Measurements from ENCODE around the gene OBSCN.

Gene OBSCN, protein sequence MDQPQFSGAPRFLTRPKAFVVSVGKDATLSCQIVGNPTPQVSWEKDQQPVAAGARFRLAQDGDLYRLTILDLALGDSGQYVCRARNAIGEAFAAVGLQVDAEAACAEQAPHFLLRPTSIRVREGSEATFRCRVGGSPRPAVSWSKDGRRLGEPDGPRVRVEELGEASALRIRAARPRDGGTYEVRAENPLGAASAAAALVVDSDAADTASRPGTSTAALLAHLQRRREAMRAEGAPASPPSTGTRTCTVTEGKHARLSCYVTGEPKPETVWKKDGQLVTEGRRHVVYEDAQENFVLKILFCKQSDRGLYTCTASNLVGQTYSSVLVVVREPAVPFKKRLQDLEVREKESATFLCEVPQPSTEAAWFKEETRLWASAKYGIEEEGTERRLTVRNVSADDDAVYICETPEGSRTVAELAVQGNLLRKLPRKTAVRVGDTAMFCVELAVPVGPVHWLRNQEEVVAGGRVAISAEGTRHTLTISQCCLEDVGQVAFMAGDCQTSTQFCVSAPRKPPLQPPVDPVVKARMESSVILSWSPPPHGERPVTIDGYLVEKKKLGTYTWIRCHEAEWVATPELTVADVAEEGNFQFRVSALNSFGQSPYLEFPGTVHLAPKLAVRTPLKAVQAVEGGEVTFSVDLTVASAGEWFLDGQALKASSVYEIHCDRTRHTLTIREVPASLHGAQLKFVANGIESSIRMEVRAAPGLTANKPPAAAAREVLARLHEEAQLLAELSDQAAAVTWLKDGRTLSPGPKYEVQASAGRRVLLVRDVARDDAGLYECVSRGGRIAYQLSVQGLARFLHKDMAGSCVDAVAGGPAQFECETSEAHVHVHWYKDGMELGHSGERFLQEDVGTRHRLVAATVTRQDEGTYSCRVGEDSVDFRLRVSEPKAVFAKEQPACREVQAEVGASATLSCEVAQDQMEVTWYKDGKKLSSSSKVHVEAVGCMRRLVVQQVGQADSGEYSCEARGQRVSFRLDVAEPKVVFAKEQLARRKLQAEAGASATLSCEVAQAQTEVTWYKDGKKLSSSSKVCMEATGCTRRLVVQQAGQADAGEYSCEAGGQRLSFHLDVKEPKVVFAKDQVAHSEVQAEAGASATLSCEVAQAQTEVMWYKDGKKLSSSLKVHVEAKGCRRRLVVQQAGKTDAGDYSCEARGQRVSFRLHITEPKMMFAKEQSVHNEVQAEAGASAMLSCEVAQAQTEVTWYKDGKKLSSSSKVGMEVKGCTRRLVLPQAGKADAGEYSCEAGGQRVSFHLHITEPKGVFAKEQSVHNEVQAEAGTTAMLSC (N-terminal part only)

DNA sequence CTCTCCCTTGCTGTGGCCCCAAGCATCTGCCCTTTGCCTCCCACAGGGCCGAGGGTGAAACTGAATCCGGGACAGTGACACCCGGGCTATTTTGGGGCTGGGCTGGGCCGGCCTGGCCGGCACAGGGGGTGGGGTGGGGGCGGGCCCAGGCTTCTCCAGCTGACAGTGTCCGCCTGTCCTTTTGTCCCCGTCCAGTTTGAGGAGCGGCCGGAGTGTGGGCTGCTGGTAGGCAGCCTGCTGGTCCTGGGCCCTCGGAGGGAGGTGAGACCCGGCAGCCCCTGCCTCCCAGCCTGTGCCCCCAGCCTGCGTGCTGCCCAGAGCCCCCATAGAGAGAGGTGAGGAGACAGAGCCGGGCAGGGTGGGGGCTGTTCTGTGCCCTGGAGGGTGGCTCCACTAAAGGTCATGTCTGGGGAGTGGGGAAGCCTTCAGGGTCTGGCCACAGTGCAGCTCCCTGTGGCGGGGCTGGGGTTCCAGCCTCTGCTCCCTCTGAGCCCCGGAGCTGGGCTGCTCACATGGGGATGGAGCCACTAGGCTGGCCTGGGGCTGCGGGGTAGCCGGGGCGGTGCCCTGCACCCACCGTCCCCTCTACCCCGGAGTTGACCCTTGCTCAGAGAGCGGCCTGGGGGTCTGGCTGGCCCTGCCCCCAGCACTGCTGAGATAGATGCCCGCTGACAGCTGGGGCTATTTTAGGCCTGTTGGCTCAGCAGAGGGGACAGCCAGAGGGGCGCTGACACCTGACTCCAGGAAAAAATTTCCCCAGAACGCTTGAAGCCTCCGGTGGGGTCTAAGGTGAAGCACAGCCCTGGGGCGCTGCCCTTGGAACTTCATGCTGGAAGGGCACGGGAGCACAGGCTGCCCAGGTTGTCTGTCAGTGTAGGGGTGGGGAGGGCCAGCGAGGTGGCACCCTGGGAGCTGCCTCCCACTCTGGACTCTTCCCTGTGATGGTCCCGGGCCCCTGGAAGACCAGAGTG is at the start of gene OBSCN:
Gene OBSCN, plus strand, starts transcription at position 194 of the 971 bp plus-strand sequence. CDS start 3,740 bp downstream, outside the sequence.
- TF ChIP-seq, protein P1, sequence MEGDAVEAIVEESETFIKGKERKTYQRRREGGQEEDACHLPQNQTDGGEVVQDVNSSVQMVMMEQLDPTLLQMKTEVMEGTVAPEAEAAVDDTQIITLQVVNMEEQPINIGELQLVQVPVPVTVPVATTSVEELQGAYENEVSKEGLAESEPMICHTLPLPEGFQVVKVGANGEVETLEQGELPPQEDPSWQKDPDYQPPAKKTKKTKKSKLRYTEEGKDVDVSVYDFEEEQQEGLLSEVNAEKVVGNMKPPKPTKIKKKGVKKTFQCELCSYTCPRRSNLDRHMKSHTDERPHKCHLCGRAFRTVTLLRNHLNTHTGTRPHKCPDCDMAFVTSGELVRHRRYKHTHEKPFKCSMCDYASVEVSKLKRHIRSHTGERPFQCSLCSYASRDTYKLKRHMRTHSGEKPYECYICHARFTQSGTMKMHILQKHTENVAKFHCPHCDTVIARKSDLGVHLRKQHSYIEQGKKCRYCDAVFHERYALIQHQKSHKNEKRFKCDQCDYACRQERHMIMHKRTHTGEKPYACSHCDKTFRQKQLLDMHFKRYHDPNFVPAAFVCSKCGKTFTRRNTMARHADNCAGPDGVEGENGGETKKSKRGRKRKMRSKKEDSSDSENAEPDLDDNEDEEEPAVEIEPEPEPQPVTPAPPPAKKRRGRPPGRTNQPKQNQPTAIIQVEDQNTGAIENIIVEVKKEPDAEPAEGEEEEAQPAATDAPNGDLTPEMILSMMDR (IDR thresholded peaks at IDR 0.05; ENCODE audit: insufficient read depth, low read depth, low read length, missing control alignments) = no peak
- no peak within 1 kb of the TSS for H3K4me3 ChIP-seq (ENCODE audit: low read depth, low read length)
- DNase-seq (ENCODE audit: low read depth) = no peak

DNA sequence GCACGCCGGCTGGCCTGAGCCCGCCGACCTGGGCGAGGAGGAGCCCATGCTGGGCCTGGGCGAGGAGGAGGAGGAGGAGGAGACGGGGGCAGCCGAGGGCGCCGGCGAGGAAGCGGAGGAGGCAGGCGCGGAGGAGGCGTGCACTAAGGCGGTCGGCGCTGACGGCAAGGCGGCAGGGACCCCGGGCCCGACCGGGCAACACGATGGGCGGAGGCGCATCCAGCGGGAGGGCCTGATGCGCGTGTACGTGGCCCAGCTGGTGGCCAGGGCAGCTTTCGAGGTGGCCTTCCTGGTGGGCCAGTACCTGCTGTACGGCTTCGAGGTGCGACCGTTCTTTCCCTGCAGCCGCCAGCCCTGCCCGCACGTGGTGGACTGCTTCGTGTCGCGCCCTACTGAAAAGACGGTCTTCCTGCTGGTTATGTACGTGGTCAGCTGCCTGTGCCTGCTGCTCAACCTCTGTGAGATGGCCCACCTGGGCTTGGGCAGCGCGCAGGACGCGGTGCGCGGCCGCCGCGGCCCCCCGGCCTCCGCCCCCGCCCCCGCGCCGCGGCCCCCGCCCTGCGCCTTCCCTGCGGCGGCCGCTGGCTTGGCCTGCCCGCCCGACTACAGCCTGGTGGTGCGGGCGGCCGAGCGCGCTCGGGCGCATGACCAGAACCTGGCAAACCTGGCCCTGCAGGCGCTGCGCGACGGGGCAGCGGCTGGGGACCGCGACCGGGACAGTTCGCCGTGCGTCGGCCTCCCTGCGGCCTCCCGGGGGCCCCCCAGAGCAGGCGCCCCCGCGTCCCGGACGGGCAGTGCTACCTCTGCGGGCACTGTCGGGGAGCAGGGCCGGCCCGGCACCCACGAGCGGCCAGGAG is 49.5 kb upstream of the OBSCN start:
- no peak overlapping the region for H3K4me3 ChIP-seq (ENCODE audit: low read depth, low read length)
- TF ChIP-seq, protein P1 (IDR thresholded peaks at IDR 0.05; ENCODE audit: insufficient read depth, low read depth, low read length, missing control alignments) = no peak
- DNase-seq (ENCODE audit: low read depth) = no peak

DNA sequence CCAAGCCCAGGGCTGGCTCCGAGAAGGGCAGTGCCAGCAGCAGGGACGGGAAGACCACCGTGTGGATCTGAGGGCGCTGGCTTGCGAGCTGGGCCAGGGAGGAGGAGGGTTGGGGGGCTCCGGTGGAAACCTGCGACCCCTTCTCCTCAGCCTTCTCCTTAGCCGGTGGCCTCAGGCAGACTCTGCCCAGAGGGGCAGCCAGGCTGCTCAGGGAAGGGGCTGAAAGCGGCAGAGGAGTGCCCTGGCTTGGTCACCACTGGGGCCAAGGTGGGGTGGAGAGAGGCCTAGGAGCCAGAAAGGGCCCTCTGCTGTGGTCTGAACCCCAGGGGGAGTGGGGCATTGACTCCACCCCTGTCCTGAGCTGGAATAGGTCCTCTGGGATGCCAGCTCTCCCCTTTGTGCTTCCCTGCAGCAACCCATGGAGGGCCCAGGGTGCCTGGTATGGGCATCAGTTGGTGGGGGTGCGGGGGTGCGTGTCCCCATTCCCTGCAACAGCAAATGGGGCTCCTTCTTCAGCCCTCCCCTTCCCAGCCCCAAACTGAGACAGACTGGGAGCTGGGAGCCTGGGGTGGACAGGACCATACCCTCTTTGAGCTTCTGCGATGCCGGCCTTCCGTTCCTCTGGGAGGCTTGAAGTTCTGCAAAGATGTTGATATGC is 48.7 kb upstream of the OBSCN start:
- H3K4me3 ChIP-seq (ENCODE audit: low read depth, low read length) = no peak overlapping the region
- TF ChIP-seq, protein P1 (IDR thresholded peaks at IDR 0.05; ENCODE audit: insufficient read depth, low read depth, low read length, missing control alignments) = no peak
- DNase-seq (ENCODE audit: low read depth) = no peak

DNA sequence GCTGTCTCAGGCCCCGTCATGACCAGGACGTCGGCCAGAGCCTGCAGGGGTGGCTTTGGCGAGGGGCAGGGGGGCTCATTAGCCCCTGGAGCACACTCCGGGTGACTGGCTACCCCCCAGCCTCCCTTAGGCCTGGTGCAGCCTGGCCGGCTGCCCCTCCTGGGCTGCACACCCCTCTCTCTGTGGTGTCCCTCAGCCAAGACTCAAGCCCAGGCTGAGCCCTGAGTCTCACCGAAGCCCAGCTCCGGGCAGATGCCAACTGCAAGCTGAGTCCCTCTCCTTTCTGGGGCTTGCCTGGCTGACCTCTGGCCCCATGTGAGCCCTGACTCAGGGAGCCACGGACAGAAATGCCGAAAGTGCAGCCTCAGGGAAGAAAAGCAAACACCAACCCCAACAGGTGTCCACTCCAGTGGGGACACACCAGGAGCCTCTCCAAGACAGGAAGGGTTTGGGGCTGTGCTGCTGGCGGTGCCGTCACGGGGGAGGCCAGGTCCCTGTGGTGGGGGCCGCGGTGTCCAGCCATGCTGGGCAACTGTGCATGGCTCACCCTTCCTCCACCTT is 47.6 kb upstream of the OBSCN start:
- TF ChIP-seq, protein P1 (IDR thresholded peaks at IDR 0.05; ENCODE audit: insufficient read depth, low read depth, low read length, missing control alignments) = no peak
- H3K4me3 ChIP-seq (ENCODE audit: low read depth, low read length) = no peak overlapping the region
- DNase-seq (ENCODE audit: low read depth) = no peak

DNA sequence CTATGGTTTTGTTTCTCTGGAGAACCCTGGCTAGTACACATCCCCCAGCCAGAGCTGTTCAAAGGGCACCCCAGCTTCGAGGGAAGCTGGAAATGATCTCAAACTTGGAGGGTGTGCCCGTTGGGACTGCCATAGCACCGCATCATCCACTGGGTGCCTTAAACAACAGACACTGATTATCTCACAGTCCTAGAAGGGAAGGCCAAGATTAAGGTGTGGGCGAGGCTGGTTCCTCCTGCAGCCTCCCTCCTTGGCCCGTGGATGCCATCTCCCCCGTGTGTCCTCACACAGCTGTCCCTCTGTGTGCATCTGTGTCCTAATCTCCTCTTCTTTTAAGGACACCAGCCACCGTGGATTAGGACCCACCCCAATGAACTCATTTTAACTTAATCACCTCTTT is 46.5 kb upstream of the OBSCN start:
- TF ChIP-seq, protein P1 (IDR thresholded peaks at IDR 0.05; ENCODE audit: insufficient read depth, low read depth, low read length, missing control alignments) = no peak

More for the DNA sequence above, 46.5 kb upstream of the OBSCN start:
- no peak for DNase-seq (ENCODE audit: low read depth)
- no peak overlapping the region for H3K4me3 ChIP-seq (ENCODE audit: low read depth, low read length)

Data from GM12865 (cell line).